ENCODE results near the gene SCN8A.

- TF ChIP-seq REST (IDR thresholded peaks at IDR 0.05; ENCODE audit: insufficient replicate concordance, low read depth) (no peak), CTCF (IDR thresholded peaks at IDR 0.05; ENCODE audit: insufficient read depth, low read length) (no peak), POLR2AphosphoS5 (IDR thresholded peaks at IDR 0.05; ENCODE audit: low read depth) (no peak)
These were observed 172.7 kb downstream of the SCN8A start for GRCh38 chr12:51763743-51764142.

Measured in HL-60 (cell line).